H9 (cell line): Measurements from ENCODE around the gene PNKD. TPM values are rescaled to one million over a fixed set of nuclear protein-coding genes. Genes with fewer than 3 reads are reported as not detected.

Experiments used
- DNase-seq: peaks from one replicate; pipeline ENCODE4 v3.0.0-alpha.2; 2017
- H2AFZ ChIP-seq: one replicate; pipeline ENCODE4 v1.6.1; 2013; ENCODE audit warnings: mild to moderate bottlenecking, low read length, control low read depth, moderate library complexity
- H2AK5ac ChIP-seq: 2 replicates; pipeline ENCODE4 v1.6.1; 2013; ENCODE audit warnings: low read length, control low read depth, mixed read lengths; ENCODE audit not compliant: insufficient read length
- H2BK120ac ChIP-seq: one replicate; pipeline ENCODE4 v1.6.1; 2013; ENCODE audit warnings: low read depth, mild to moderate bottlenecking, low read length, control low read depth, inconsistent platforms; ENCODE audit not compliant: poor library complexity, severe bottlenecking
- H2BK12ac ChIP-seq: 2 replicates; pipeline ENCODE4 v1.6.1; 2013; ENCODE audit warnings: low read length, control low read depth, mixed read lengths, low read depth; ENCODE audit not compliant: insufficient read length
- H2BK15ac ChIP-seq: 2 replicates; pipeline ENCODE4 v1.6.1; 2013; ENCODE audit warnings: low read depth, low read length, control low read depth
- H2BK20ac ChIP-seq: one replicate; pipeline ENCODE4 v1.6.1; 2013; ENCODE audit warnings: low read depth, mild to moderate bottlenecking, low read length, control low read depth, inconsistent platforms; ENCODE audit not compliant: poor library complexity, severe bottlenecking
- H2BK5ac ChIP-seq: 2 replicates; pipeline ENCODE4 v1.6.1; 2013; ENCODE audit warnings: low read length, control low read depth, mixed read lengths; ENCODE audit not compliant: insufficient read length
- H3K14ac ChIP-seq: 2 replicates; pipeline ENCODE4 v1.6.1; 2013; ENCODE audit warnings: low read length, control low read depth; ENCODE audit not compliant: insufficient read depth
- H3K18ac ChIP-seq: 2 replicates; pipeline ENCODE4 v1.6.1; 2013; ENCODE audit warnings: low read depth, mild to moderate bottlenecking, mixed read lengths, low read length, control low read depth; ENCODE audit not compliant: insufficient read length
- H3K23ac ChIP-seq: 2 replicates; pipeline ENCODE4 v1.6.1; 2013; ENCODE audit warnings: low read length, control low read depth, mixed read lengths, low read depth; ENCODE audit not compliant: insufficient read length
- H3K23me2 ChIP-seq: 2 replicates; pipeline ENCODE4 v1.6.1; 2013; ENCODE audit warnings: low read depth, mild to moderate bottlenecking, mixed read lengths, low read length, control low read depth; ENCODE audit not compliant: insufficient read length, poor library complexity, severe bottlenecking
- H3K27ac ChIP-seq: 2 replicates; pipeline ENCODE4 v1.5.1; 2013; ENCODE audit warnings: low read length, control low read depth, mixed read lengths, low read depth; ENCODE audit not compliant: insufficient read length
- H3K27me3 ChIP-seq: 2 replicates; pipeline ENCODE4 v1.6.1; 2013; ENCODE audit warnings: low read length, control low read depth, inconsistent platforms; ENCODE audit not compliant: insufficient read depth
- H3K4ac ChIP-seq: 2 replicates; pipeline ENCODE4 v1.6.1; 2013; ENCODE audit warnings: low read depth, mild to moderate bottlenecking, control low read depth, inconsistent platforms, low read length, moderate library complexity
- H3K4me1 ChIP-seq: 2 replicates; pipeline ENCODE4 v1.6.1; 2013; ENCODE audit warnings: low read length, control low read depth, inconsistent platforms; ENCODE audit not compliant: insufficient read depth
- H3K4me2 ChIP-seq: 2 replicates; pipeline ENCODE4 v1.6.1; 2013; ENCODE audit warnings: low read length, control low read depth, mixed read lengths; ENCODE audit not compliant: insufficient read length, insufficient read depth
- H3K56ac ChIP-seq: 2 replicates; pipeline ENCODE4 v1.6.1; 2013; ENCODE audit warnings: low read depth, mild to moderate bottlenecking, mixed read lengths, low read length, control low read depth; ENCODE audit not compliant: insufficient read length
- H3K79me1 ChIP-seq: 2 replicates; pipeline ENCODE4 v1.6.1; 2013; ENCODE audit warnings: low read depth, mild to moderate bottlenecking, moderate library complexity, low read length, control low read depth, inconsistent platforms; ENCODE audit not compliant: insufficient read depth, poor library complexity, severe bottlenecking
- H3K79me2 ChIP-seq: 2 replicates; pipeline ENCODE4 v1.6.1; 2013; ENCODE audit warnings: low read length, control low read depth, inconsistent platforms; ENCODE audit not compliant: insufficient read depth
- H3K9ac ChIP-seq: 2 replicates; pipeline ENCODE4 v1.6.1; 2013; ENCODE audit warnings: low read length, control low read depth, mixed read lengths; ENCODE audit not compliant: insufficient read length; ENCODE audit errors: extremely low read depth
- H3K9me3 ChIP-seq: one replicate; pipeline ENCODE4 v1.6.1; 2013; ENCODE audit warnings: low read depth, low read length, inconsistent platforms; ENCODE audit not compliant: control insufficient read depth
- H3T11ph ChIP-seq: one replicate; pipeline ENCODE4 v1.6.1; 2013; ENCODE audit warnings: mild to moderate bottlenecking, low read length, control low read depth, inconsistent platforms
- H4K20me1 ChIP-seq: one replicate; pipeline ENCODE4 v1.6.1; 2013; ENCODE audit not compliant: control insufficient read depth, insufficient read length, insufficient read depth
- H4K5ac ChIP-seq: 2 replicates; pipeline ENCODE4 v1.6.1; 2013; ENCODE audit warnings: low read depth, mild to moderate bottlenecking, mixed read lengths, low read length, control low read depth; ENCODE audit not compliant: insufficient read length
- H4K8ac ChIP-seq: replicated peaks from 2 replicates; pipeline ENCODE4 v1.6.1; 2013; ENCODE audit warnings: low read length, control low read depth, mixed read lengths, low read depth; ENCODE audit not compliant: insufficient read length
- H4K91ac ChIP-seq: 2 replicates; pipeline ENCODE4 v1.6.1; 2013; ENCODE audit warnings: low read depth, mild to moderate bottlenecking, moderate library complexity, mixed read lengths, low read length, control low read depth; ENCODE audit not compliant: insufficient read length
- H3K27ac Mint-ChIP-seq, 3 experiments: 2 replicates in 2 of 3; 3 replicates in 1 of 3; pipeline ENCODE4 v1.8.0; 2020 to 2021; ENCODE audit warnings: mixed read lengths in 3 of 3, mild to moderate bottlenecking in 1 of 3, moderate library complexity in 1 of 3
- H3K27me3 Mint-ChIP-seq: 2 replicates; pipeline ENCODE4 v1.8.0; 2021; ENCODE audit warnings: low read depth, mild to moderate bottlenecking, moderate library complexity, mixed read lengths
- H3K36me3 Mint-ChIP-seq, 3 experiments: 2 replicates in 2 of 3; 3 replicates in 1 of 3; pipeline ENCODE4 v1.8.0; 2020 to 2021; ENCODE audit warnings: low read depth in 3 of 3, mixed read lengths in 3 of 3; ENCODE audit not compliant: insufficient read depth in 1 of 3
- H3K4me1 Mint-ChIP-seq, 2 experiments: 2 replicates each; pipeline ENCODE4 v1.8.0; 2020; ENCODE audit warnings: mixed read lengths in 2 of 2
- H3K4me3 Mint-ChIP-seq, 2 experiments: 2 replicates in 1 of 2; 3 replicates in 1 of 2; pipeline ENCODE4 v1.8.0; 2020 to 2021; ENCODE audit warnings: mild to moderate bottlenecking in 2 of 2, mixed read lengths in 2 of 2, moderate library complexity in 1 of 2
- H3K9me3 Mint-ChIP-seq, 2 experiments: 2 replicates in 1 of 2; 3 replicates in 1 of 2; pipeline ENCODE4 v1.8.0; 2020; ENCODE audit warnings: mild to moderate bottlenecking in 2 of 2, mixed read lengths in 2 of 2, moderate library complexity in 1 of 2
- CTCF ChIP-seq: fragments of 200-600 bp; sonication (generic); conservative IDR thresholded peaks from 3 replicates; pipeline ENCODE4 v1.8.0; 2021; ENCODE audit warnings: antibody characterized with exemption, mild to moderate bottlenecking
- total RNA-seq: library from RNA; stranded (reverse); gene quantifications from 2 replicates; pipeline ENCODE4 v1.2.1, GENCODE V29; 2021

PNKD gene
- total RNA-seq, 1 experiment from 2014 or later: 31.6 TPM

- H2AFZ ChIP-seq: no peak overlapping the region
These were observed 101.6 kb downstream of the PNKD start for GRCh38 chr2:218371983-218372350.

More at GRCh38 chr2:218371983-218372350, 101.6 kb downstream of the PNKD start:
- Histone ChIP-seq H4K91ac (no peak overlapping the region), H3K4ac (no peak overlapping the region), H2BK15ac (no peak overlapping the region), H4K20me1 (no peaks in the 10 kb centered on the region), H3K18ac (no peak overlapping the region), H3K9me3 (no peaks in the 10 kb centered on the region), H4K8ac (no peak overlapping the region), H3K79me1 (no peaks in the 10 kb centered on the region), H3K4me2 (no peak overlapping the region), H2BK12ac (no peak overlapping the region), H3K56ac (no peak overlapping the region), H2BK5ac (no peak overlapping the region), H3K27me3 (no peaks in the 10 kb centered on the region), H3K79me2 (no peaks in the 10 kb centered on the region), H3K14ac (no peak overlapping the region), H2AK5ac (no peak overlapping the region), H4K5ac (no peak overlapping the region), H2BK120ac (no peak overlapping the region), H3K27ac (no peak overlapping the region), H3K4me1 (no peaks in the 10 kb centered on the region), H2BK20ac (no peak overlapping the region), H3K23me2 (no peaks in the 10 kb centered on the region), H3K9ac (no peak overlapping the region), H3K23ac (no peak overlapping the region), H3T11ph (no peak overlapping the region)
- H3K27me3 Mint-ChIP-seq: peaks cover 2% of the 10 kb centered on the region; the same call in 1 of the 2 replicates
- no peak for DNase-seq
- TF ChIP-seq CTCF: no peak
- H3K4me1 Mint-ChIP-seq: peaks cover 7 to 8% of the 10 kb centered on the region in 2 experiments
- H3K27ac Mint-ChIP-seq: no peak overlapping the region
- no peak overlapping the region for H3K4me3 Mint-ChIP-seq
- H3K9me3 Mint-ChIP-seq: no peaks in the 10 kb centered on the region
- no peaks in the 10 kb centered on the region for H3K36me3 Mint-ChIP-seq
